RWPE2 (cell line): ENCODE measurements around the gene NPPB.

Source experiments
- ATAC-seq: fragments of 200-7000 bp; cut with Tn5 transposase; 3 replicates; pipeline ENCODE4 v1.9.1; 2021; ENCODE audit warnings: low read depth
- DNase-seq: peaks from one replicate; pipeline ENCODE4 v3.0.0-alpha.2; 2020; ENCODE audit warnings: low spot score
- H3K27ac ChIP-seq: fragments of 450-650 bp; 2 replicates; pipeline ENCODE4 v1.5.1; 2017; ENCODE audit warnings: mild to moderate bottlenecking; ENCODE audit not compliant: poor library complexity, severe bottlenecking
- H3K27me3 ChIP-seq: fragments of 250-450 bp; sonication (Bioruptor Pico); 2 replicates; pipeline ENCODE4 v1.5.1; 2021; ENCODE audit warnings: mild to moderate bottlenecking, moderate library complexity; ENCODE audit not compliant: insufficient read depth, poor library complexity, severe bottlenecking
- H3K36me3 ChIP-seq: fragments of 250-450 bp; sonication (Bioruptor Pico); 2 replicates; pipeline ENCODE4 v1.5.1; 2020; ENCODE audit warnings: low read depth, mild to moderate bottlenecking, moderate library complexity
- H3K4me1 ChIP-seq: fragments of 250-450 bp; sonication (Bioruptor Pico); 2 replicates; pipeline ENCODE4 v1.5.1; 2021; ENCODE audit warnings: mild to moderate bottlenecking, moderate library complexity; ENCODE audit not compliant: insufficient read depth, poor library complexity, severe bottlenecking
- H3K4me3 ChIP-seq: fragments of 250-450 bp; sonication (Bioruptor Pico); 2 replicates; pipeline ENCODE4 v1.5.1; 2021; ENCODE audit warnings: mild to moderate bottlenecking, moderate library complexity; ENCODE audit not compliant: severe bottlenecking
- H3K9me3 ChIP-seq: fragments of 250-450 bp; sonication (Bioruptor Pico); 2 replicates; pipeline ENCODE4 v1.5.1; 2021; ENCODE audit warnings: mild to moderate bottlenecking, moderate library complexity; ENCODE audit not compliant: severe bottlenecking
- CTCF ChIP-seq: fragments of 450-650 bp; IDR thresholded peaks from one replicate; pipeline ENCODE4 v1.5.1; 2017; ENCODE audit warnings: mild to moderate bottlenecking, moderate library complexity; ENCODE audit not compliant: poor library complexity, severe bottlenecking

Gene NPPB

GRCh38 chr1:11860083-11860482 lies 1.3 kb upstream of the NPPB start:
- Histone ChIP-seq H3K27me3 (peaks cover 46% of the 10 kb centered on the region), H3K4me1 (no peaks in the 10 kb centered on the region), H3K27ac (no peak overlapping the region), H3K4me3 (no peak overlapping the region), H3K36me3 (no peaks in the 10 kb centered on the region), H3K9me3 (no peaks in the 10 kb centered on the region)
- ATAC-seq (no peak), DNase-seq (no peak)
- TF ChIP-seq CTCF: no peak

GRCh38 chr1:11858968-11859871 lies 475 bp upstream of the NPPB start:
- peak; percentile 17 for TF ChIP-seq CTCF
- no peak overlapping the region for H3K4me3 ChIP-seq
- H3K9me3 ChIP-seq: no peaks in the 10 kb centered on the region
- ATAC-seq (peak; percentile 59; the same call in 2 of the 3 replicates), DNase-seq (no peak)
- peaks cover 46% of the 10 kb centered on the region for H3K27me3 ChIP-seq
- H3K27ac ChIP-seq: no peak overlapping the region
- no peaks in the 10 kb centered on the region for H3K4me1 ChIP-seq
- no peaks in the 10 kb centered on the region for H3K36me3 ChIP-seq

DNA sequence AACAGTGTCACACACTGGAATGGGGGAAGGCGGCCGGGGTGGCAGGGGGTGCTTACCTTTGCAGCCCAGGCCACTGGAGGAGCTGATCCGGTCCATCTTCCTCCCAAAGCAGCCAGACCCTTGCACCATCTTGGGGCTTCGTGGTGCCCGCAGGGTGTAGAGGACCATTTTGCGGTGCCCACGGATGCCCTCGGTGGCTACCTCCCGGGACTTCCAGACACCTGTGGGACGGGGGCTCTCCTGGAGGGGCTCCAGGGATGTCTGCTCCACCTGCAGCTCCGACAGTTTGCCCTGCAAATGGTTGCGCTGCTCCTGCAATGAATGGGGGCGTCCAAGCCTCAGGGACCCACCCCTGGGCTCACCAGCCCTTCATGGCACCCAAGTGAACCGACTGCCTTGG lies 587 bp downstream of the NPPB start:
- H3K27ac ChIP-seq: no peak overlapping the region
- ATAC-seq (no peak), DNase-seq (no peak)
- no peak for TF ChIP-seq CTCF
- no peaks in the 10 kb centered on the region for H3K4me1 ChIP-seq
- H3K9me3 ChIP-seq: no peaks in the 10 kb centered on the region
- H3K27me3 ChIP-seq: peaks cover 46% of the 10 kb centered on the region
- H3K36me3 ChIP-seq: no peaks in the 10 kb centered on the region
- H3K4me3 ChIP-seq: no peak overlapping the region

DNA sequence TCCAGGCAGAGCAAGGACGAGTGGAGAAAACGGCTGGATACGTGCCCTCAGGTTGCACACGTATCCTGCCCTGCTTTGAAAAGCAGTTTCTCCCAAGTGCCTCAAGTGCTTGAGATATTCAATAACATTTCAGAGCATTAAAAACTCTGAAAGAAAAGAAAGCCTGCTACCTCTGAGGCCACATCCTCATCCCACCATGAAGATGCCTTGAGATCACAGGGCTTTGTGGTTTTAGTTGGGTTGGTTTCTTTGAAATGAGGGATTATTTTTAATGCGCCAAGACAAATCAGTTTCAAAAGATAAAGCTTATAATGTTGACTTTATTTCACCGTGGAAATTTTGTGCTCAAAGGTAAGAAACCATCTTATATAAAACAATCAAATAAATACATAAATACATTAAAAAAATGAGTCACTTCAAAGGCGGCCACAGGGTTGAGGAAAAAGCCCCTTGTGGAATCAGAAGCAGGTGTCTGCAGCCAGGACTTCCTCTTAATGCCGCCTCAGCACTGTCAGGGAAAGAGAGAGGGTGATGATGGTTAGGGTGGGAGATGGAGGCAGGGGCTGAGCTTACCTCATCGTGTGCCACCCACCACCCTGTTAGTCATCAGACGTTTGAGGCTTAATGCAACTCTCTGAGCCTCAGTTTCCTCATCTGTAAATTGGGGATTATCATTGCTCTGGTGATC lies 1.4 kb downstream of the NPPB start:
- Histone ChIP-seq H3K9me3 (no peaks in the 10 kb centered on the region), H3K4me1 (no peaks in the 10 kb centered on the region), H3K4me3 (no peak overlapping the region), H3K27me3 (peaks cover 46% of the 10 kb centered on the region), H3K27ac (no peak overlapping the region), H3K36me3 (no peaks in the 10 kb centered on the region)
- DNase-seq (no peak), ATAC-seq (no peak)
- TF ChIP-seq CTCF: no peak
